NB4 (cell line): ENCODE data around the gene FOXRED2.

Experiments
- DNase-seq: peaks from one replicate; pipeline ENCODE4 v3.0.0; 2010; ENCODE audit warnings: low read depth
- H3K4me3 ChIP-seq: one replicate; pipeline ENCODE4 v1.5.1; 2011; ENCODE audit warnings: mild to moderate bottlenecking, low read depth, low read length, moderate library complexity
- MYC ChIP-seq: IDR thresholded peaks from 2 replicates; pipeline ENCODE4 v1.6.1; 2011; ENCODE audit warnings: low read depth, low read length
- POLR2A ChIP-seq: IDR thresholded peaks from 2 replicates; pipeline ENCODE4 v1.6.1; 2011; ENCODE audit warnings: mild to moderate bottlenecking; ENCODE audit not compliant: insufficient read length; ENCODE audit errors: extremely low read depth
- TF ChIP-seq, protein P1 (sequence below): IDR thresholded peaks from one replicate; pipeline ENCODE4 v1.5.1; 2012; ENCODE audit warnings: low read depth, low read length
- TF ChIP-seq, protein P2 (sequence below): IDR thresholded peaks from 2 replicates; pipeline ENCODE4 v1.6.1; 2011; ENCODE audit warnings: low read depth, low read length

FOXRED2 gene

DNA sequence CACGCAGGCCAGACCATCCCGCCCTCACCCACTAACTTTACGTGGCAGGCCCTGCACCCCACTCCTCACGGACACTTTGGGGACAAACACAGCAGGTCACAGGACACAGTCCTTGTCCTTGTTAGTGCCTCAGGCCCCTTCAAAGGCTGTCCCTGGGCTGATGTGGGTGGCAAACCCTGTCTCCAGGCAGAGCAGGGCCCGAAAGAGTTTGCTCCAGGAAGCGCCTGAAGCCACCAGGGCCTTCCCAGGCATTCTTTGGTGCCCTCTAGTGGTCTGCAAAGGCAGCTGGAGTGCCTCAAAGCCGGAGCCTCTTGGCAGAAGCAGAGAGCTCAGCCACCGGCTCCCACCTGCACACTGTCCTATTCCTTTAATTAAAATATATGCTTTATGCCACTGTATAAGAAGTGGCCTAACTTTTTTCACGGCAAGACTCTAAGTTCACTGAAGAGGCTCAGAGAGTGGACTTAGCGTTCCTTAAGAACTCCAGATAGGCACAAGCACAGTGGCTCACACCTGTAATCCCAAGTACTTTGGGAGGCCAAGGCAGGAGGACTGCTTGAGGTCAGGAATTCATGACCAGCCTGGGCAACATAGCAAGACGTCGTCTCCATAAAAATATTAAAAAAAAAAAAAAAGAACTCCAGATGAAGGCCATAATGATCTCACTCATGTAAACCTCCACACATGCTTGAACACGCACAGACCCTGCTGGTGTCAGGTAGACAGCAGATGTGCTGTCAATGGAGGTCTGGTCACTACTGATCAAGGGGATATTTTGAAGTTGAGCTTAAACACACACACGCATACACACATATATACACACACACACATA, 36.5 kb downstream of the FOXRED2 start:
- H3K4me3 ChIP-seq, result no peak overlapping the region
- DNase-seq, result peak; percentile 91
- TF ChIP-seq POLR2A (no peak), MYC (peak; percentile 45)
- TF ChIP-seq, protein P1, sequence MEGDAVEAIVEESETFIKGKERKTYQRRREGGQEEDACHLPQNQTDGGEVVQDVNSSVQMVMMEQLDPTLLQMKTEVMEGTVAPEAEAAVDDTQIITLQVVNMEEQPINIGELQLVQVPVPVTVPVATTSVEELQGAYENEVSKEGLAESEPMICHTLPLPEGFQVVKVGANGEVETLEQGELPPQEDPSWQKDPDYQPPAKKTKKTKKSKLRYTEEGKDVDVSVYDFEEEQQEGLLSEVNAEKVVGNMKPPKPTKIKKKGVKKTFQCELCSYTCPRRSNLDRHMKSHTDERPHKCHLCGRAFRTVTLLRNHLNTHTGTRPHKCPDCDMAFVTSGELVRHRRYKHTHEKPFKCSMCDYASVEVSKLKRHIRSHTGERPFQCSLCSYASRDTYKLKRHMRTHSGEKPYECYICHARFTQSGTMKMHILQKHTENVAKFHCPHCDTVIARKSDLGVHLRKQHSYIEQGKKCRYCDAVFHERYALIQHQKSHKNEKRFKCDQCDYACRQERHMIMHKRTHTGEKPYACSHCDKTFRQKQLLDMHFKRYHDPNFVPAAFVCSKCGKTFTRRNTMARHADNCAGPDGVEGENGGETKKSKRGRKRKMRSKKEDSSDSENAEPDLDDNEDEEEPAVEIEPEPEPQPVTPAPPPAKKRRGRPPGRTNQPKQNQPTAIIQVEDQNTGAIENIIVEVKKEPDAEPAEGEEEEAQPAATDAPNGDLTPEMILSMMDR, result peak; percentile 96
- TF ChIP-seq, protein P2, sequence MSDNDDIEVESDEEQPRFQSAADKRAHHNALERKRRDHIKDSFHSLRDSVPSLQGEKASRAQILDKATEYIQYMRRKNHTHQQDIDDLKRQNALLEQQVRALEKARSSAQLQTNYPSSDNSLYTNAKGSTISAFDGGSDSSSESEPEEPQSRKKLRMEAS, result peak; percentile 32; the same call in 1 of the 2 replicates

DNA sequence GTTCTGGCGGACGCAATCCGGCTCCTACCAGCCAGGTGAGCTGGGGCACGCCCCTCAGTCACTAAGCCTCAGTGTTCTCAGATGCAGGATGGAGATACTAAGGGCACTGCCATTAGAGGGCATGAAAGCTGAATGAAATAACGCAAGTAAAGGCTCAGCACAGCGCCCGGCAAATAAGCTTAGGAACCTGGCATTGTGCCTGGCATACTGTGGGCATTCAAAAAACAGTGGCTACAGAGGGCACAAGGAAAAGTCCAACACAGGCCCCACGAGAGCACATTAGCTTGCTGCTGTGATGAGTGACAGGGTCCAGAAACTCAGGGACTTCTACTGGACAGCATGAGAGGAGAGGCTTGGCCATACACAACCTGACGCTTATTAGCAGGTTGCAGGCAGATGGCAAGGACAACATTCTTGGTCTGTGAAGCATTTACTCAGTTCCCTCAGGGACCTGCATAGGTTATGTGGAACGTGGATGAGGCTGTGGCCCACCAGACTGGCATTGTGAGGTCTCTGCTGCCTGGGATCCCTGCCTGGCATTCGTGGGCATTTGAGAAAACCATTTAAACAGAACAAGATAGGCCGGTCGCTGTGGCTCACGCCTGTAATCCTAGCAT, 37.6 kb downstream of the FOXRED2 start:
- TF ChIP-seq POLR2A (no peak), MYC (no peak)
- TF ChIP-seq, protein P1, result no peak
- TF ChIP-seq, protein P2, result no peak
- DNase-seq, result no peak
- no peak overlapping the region for H3K4me3 ChIP-seq

DNA sequence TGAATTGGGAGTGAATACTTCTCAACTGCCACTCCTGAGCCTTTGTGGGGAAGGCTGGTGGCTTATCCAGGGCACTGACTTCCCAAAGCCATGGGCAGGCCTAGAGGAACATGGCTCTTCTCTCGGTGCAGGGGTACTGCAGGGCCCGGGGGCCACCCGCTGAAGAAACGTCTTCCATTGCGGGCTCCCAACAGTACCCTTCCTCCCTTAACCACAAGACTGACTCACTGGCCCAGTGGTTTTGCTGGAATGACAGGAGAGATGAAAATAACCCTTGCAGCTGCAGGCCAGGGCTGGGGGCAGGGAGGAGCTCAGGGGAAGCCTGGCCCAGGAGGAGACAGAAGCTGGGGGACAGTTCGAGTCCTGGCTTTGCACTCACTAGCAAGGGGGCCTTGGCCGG, 38.9 kb downstream of the FOXRED2 start:
- H3K4me3 ChIP-seq, result no peak overlapping the region
- TF ChIP-seq, protein P1, result no peak
- TF ChIP-seq POLR2A (no peak), MYC (peak; percentile 38; the same call in 1 of the 2 replicates)
- TF ChIP-seq, protein P2, result peak; percentile 33; the same call in 1 of the 2 replicates
- peak; percentile 98 for DNase-seq

DNA sequence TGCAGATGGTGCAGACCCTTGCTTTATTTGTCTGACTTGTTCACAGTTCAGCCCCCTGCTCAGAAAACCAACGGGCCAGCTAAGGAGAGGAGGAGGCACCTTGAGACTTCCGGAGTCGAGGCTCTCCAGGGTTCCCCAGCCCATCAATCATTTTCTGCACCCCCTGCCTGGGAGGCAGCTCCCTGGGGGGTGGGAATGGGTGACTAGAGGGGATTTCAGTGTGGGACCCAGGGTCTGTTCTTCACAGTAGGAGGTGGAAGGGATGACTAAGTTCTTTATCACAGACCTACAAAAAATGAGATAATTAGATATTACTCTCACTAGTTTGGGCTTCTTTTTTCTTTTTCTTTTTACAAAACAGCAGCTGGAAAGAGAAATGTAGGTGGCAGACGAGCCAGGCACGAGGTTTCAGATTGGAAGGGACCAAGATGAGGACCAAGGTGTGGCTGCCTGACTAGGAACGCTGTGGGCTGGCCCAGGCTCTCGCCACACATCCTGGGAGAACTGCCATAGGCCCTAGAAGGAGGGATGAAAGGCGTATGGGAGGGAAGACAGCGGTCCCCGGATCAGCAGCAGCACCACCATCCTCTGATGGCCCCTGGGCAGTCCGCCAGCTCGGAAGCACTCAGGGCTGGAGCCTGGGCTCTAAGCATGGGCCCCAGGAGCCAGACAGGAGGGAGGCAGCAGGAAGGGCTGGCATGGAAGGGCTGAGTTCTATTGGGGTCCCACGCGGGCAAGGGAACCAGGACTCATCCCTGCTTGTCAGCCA, 39.6 kb downstream of the FOXRED2 start:
- TF ChIP-seq POLR2A (no peak), MYC (no peak)
- TF ChIP-seq, protein P2, result no peak
- TF ChIP-seq, protein P1, result no peak
- H3K4me3 ChIP-seq, result no peak overlapping the region
- peak; percentile 89 for DNase-seq

DNA sequence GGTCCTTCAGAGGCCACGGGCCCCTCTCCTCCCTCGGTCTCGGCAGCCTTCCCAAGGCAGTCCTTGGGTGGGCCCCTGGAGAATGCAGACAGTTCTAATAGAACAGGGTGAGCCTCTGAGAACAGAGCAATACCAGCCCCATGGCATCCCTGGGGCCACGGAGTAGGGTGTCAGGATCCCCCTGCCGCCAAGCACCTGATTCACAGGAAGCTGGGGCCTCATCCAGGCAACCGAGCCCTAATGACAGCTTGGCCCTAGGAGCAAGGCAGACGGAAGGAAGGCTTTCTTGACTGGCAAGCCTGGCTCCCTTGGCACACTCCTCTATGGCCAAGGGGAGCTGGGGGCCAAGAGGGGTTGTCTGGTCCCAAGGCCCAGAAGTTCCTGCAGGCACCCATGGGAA, 40.6 kb downstream of the FOXRED2 start:
- DNase-seq, result no peak
- no peak overlapping the region for H3K4me3 ChIP-seq
- TF ChIP-seq, protein P2, result no peak
